Limb (tissue), 2 donors: ENCODE data around the gene NOTCH2NLA.
"Not testable (repeated sequence)": the region's sequence is repeated elsewhere in the genome, so short reads cannot be mapped to it uniquely, and the experiment has no call there.

Experiments
- DNase-seq, 2 donors: peaks; one replicate each; pipeline ENCODE4 v3.0.0-alpha.2; 2016; ENCODE audit errors: extremely low spot score in 2 of 2

Gene NOTCH2NLA

GRCh38 chr1:146228710-146229477, at the start of gene NOTCH2NLA:
Gene NOTCH2NLA (minus strand): TSS chr1:146229021. CDS start chr1:146189337, 39,684 bp downstream.
- DNase-seq, result not testable (repeated sequence)

GRCh38 chr1:146278346-146278745, 49.5 kb upstream of the NOTCH2NLA start:
- not testable (repeated sequence) for DNase-seq

GRCh38 chr1:146277087-146277486, 48.3 kb upstream of the NOTCH2NLA start:
- DNase-seq, result not testable (repeated sequence)

GRCh38 chr1:146274083-146274482, 45.3 kb upstream of the NOTCH2NLA start:
- not testable (repeated sequence) for DNase-seq

- DNase-seq, result not testable (repeated sequence)
These were observed 44.4 kb upstream of the NOTCH2NLA start for GRCh38 chr1:146273194-146273593.

GRCh38 chr1:146272734-146273133, 43.9 kb upstream of the NOTCH2NLA start:
- not testable (repeated sequence) for DNase-seq

- not testable (repeated sequence) for DNase-seq
These were observed 43.2 kb upstream of the NOTCH2NLA start for GRCh38 chr1:146271977-146272376.

- DNase-seq, result not testable (repeated sequence)
These were observed 41.3 kb upstream of the NOTCH2NLA start for GRCh38 chr1:146270129-146270528.

GRCh38 chr1:146266179-146266748, 37.4 kb upstream of the NOTCH2NLA start:
- DNase-seq, result not testable (repeated sequence)

- DNase-seq, result not testable (repeated sequence)
These were observed 35.9 kb upstream of the NOTCH2NLA start for GRCh38 chr1:146264761-146265160.

- not testable (repeated sequence) for DNase-seq
These were observed 31.3 kb upstream of the NOTCH2NLA start for GRCh38 chr1:146260006-146260730.

- DNase-seq, result not testable (repeated sequence)
These were observed 29.3 kb upstream of the NOTCH2NLA start for GRCh38 chr1:146257992-146258552.

GRCh38 chr1:146254569-146255197, 25.9 kb upstream of the NOTCH2NLA start:
- not testable (repeated sequence) for DNase-seq

- not testable (repeated sequence) for DNase-seq
These were observed 24.5 kb upstream of the NOTCH2NLA start for GRCh38 chr1:146253249-146253855.

GRCh38 chr1:146251523-146251922, 22.7 kb upstream of the NOTCH2NLA start:
- DNase-seq, result not testable (repeated sequence)

- not testable (repeated sequence) for DNase-seq
These were observed 19.8 kb upstream of the NOTCH2NLA start for GRCh38 chr1:146248643-146249042.

GRCh38 chr1:146236626-146237025, 7.8 kb upstream of the NOTCH2NLA start:
- not testable (repeated sequence) for DNase-seq

- DNase-seq, result not testable (repeated sequence)
These were observed 7.3 kb upstream of the NOTCH2NLA start for GRCh38 chr1:146236026-146236601.

GRCh38 chr1:146228144-146228682, 608 bp downstream of the NOTCH2NLA start:
- DNase-seq, result not testable (repeated sequence)

- not testable (repeated sequence) for DNase-seq
These were observed 54.3 kb downstream of the NOTCH2NLA start for GRCh38 chr1:146174531-146174930.
